DMS53 (cell line): Measurements from ENCODE around the gene FBXL5.

Experiments
- DNase-seq: peaks from one replicate; lab custom pipeline; 2025; lab: John Stamatoyannopoulos, UW

The FBXL5 gene

GRCh38 chr4:15557786-15558550 is 97.2 kb downstream of the FBXL5 start:
- DNase-seq: no peak

DNA sequence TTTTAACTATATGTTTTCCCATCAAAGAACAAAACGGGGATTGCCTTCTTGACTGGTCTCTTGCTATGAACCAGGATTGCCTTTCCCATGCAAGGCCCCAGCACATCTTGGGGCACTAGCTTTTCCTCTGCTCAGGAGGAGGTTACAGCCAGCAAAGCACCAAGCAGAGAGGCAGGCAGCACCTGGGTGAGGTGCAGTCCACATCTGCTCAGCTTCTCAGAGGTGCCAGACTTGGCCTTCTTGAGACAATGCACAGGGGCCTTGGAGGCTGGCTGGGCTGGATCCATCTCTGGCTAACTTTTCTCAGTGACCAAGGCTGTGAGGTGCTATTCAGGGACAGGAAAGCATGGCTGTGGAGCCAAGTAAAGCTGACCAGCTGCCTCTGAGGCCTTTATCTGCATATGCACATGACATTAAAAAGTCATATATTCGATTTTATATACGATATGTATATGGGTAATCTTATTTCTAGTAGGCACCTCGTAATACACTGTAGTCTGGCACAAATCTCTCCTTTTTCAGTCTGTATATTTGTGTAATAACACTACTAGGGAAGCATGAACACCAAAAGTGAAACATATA is 98.6 kb downstream of the FBXL5 start:
- no peak for DNase-seq
